HEK293 (cell line): ENCODE data around the gene RPL10.

Source experiments
- MYNN ChIP-seq: fragments of 450-650 bp; formaldehyde crosslinking; IDR thresholded peaks from 2 replicates; pipeline ENCODE4 v1.5.1; 2016; ENCODE audit warnings: missing biosample characterization, missing genetic modification characterization, borderline replicate concordance
- MZF1 ChIP-seq: fragments of 450-650 bp; formaldehyde crosslinking; IDR thresholded peaks from 2 replicates; pipeline ENCODE4 v1.5.1; 2017; ENCODE audit warnings: missing biosample characterization, missing genetic modification characterization, borderline replicate concordance
- ZBTB1 ChIP-seq: fragments of 450-650 bp; formaldehyde crosslinking; IDR thresholded peaks from 2 replicates; pipeline ENCODE4 v1.5.1; 2016; ENCODE audit warnings: missing biosample characterization, missing genetic modification characterization
- ZNF169 ChIP-seq: fragments of 450-650 bp; formaldehyde crosslinking; IDR thresholded peaks from 2 replicates; pipeline ENCODE4 v1.5.1; 2016; ENCODE audit warnings: missing biosample characterization, missing genetic modification characterization
- ZNF596 ChIP-seq: fragments of 450-650 bp; IDR thresholded peaks from 2 replicates; pipeline ENCODE4 v1.5.0; 2018; ENCODE audit warnings: missing biosample characterization, mild to moderate bottlenecking, missing genetic modification characterization, moderate library complexity

DNA sequence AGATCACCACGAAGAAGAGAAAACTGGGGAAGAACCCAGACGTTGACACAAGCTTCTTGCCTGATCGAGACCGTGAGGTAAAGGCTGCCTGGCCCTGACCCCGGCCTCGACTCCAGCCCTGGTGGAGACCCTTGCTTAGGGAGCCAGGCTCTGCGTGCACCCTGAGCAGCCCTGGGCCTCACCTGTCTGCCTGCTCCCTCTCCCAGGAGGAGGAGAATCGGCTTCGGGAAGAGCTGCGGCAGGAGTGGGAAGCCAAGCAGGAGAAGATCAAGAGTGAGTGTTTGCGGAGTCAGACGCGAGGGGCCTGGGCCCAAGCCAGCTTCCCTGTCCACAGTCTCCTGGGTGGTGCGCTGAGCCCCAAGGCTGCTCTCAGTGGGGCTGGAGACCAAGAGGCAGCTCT, 50.3 kb downstream of the RPL10 start:
- TF ChIP-seq ZNF169 (tag by site-specific recombination) (no peak), ZBTB1 (tag by site-specific recombination) (no peak), ZNF596 (tag by site-specific recombination) (no peak), MZF1 (no peak), MYNN (tag by site-specific recombination) (no peak)
